HUES64 (cell line): Measurements from ENCODE around the gene UQCR11.

Source experiments
- H3K27ac ChIP-seq: 2 replicates; pipeline ENCODE4 v1.7.0; 2013; ENCODE audit warnings: low read depth, low read length, inconsistent platforms
- H3K27me3 ChIP-seq: 2 replicates; pipeline ENCODE4 v1.6.1; 2013; ENCODE audit warnings: mild to moderate bottlenecking, low read length; ENCODE audit not compliant: insufficient read depth
- H3K36me3 ChIP-seq: 2 replicates; pipeline ENCODE4 v1.6.1; 2013; ENCODE audit warnings: mild to moderate bottlenecking, low read length; ENCODE audit not compliant: insufficient read depth
- H3K4me1 ChIP-seq: 2 replicates; pipeline ENCODE4 v1.6.1; 2013; ENCODE audit warnings: mild to moderate bottlenecking, low read length, moderate library complexity; ENCODE audit not compliant: insufficient read depth
- H3K4me3 ChIP-seq: 2 replicates; pipeline ENCODE4 v1.5.1; 2013; ENCODE audit warnings: mild to moderate bottlenecking, low read length, moderate library complexity
- H3K9ac ChIP-seq: 2 replicates; pipeline ENCODE4 v1.6.1; 2013; ENCODE audit warnings: mild to moderate bottlenecking, low read depth, low read length
- H3K9me3 ChIP-seq: 2 replicates; pipeline ENCODE4 v1.6.1; 2013; ENCODE audit warnings: low read depth, low read length; ENCODE audit not compliant: insufficient read depth
- WGBS: fragments of 150-250, 120-280 bp; methylation state at CpG from one replicate; pipeline ENCODE4 v1.1.7; 2013; ENCODE audit warnings: missing lambda C conversion rate; 5-methylcytosine and 5-hydroxymethylcytosine counted together

Gene UQCR11

DNA sequence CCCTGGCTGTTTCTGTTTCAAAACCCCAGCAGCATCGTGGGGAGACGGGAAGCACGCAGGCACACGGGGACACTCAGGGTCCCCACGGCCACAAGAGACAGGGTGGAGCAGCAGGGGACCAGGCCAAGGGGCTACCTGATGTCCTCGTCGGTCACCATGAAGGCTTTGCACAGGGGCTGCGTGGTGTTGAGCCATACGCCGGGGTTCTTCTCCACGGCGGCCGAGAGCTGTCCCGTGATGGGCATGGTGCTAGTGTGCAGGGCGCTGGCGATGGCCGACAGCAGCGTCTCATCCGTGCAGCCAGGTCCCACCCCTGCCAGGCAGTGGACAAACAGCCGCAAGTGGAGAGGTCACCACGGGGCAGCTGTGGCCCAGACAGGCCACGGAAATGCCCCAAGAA lies 24.3 kb downstream of the UQCR11 start:
- Histone ChIP-seq H3K36me3 (peaks cover 85% of the 10 kb centered on the region), H3K9ac (no peak overlapping the region), H3K27ac (no peak overlapping the region), H3K27me3 (no peaks in the 10 kb centered on the region), H3K4me1 (no peaks in the 10 kb centered on the region), H3K4me3 (no peak overlapping the region), H3K9me3 (no peaks in the 10 kb centered on the region)
- WGBS, result 96% methylated on average over 22 of the region's 22 CpGs

DNA sequence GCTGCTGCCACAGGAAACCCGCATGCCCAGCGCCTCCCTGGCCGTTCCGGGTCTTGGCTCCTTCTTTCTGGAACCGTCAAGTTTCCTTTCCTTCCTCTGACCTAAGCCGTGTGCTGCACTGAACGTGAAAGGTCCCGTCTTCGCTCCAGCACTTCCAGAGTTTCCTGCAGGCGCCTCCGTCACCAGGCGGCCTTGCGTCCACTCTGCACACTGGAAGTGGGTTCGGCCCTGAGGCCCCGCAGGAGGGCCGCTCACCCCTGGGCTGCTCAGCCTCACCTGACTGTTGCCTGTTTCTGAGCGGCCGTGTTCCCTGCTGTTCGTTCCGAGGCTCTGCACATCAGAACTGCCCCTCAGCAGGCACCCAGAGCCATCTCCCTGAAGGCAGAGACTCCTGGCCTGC lies 24.9 kb downstream of the UQCR11 start:
- WGBS, result 96% methylated on average over 20 of the region's 20 CpGs
- peaks cover 81% of the 10 kb centered on the region for H3K36me3 ChIP-seq
- no peaks in the 10 kb centered on the region for H3K4me1 ChIP-seq

DNA sequence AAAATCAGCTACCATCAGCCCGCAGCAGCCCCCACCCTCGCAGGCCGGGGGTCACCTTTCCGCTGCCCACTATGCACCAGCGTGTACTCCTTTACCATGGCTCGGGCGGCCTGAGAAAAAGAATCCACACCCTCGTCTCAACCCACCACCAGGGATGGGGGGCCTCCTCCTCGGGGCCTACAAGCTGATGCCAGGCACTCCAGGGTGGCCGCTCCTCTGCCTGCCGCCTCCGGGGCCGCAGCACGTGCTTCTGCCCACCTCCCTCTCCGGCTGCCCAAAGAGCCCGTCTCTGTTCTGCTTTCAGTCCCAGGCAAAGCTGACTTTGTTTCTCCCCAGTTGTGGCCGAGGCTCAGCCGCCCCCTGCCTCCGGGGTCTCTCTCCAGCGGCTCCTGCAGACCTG lies 26.0 kb downstream of the UQCR11 start:
- Histone ChIP-seq H3K27ac (no peak overlapping the region), H3K27me3 (no peaks in the 10 kb centered on the region), H3K4me1 (no peaks in the 10 kb centered on the region), H3K9ac (no peak overlapping the region), H3K4me3 (no peak overlapping the region), H3K36me3 (peaks cover 74% of the 10 kb centered on the region), H3K9me3 (no peaks in the 10 kb centered on the region)
- 94% methylated on average over 20 of the region's 20 CpGs for WGBS

More for the DNA sequence above, 24.9 kb downstream of the UQCR11 start:
- no peaks in the 10 kb centered on the region for H3K9me3 ChIP-seq
- no peak overlapping the region for H3K9ac ChIP-seq
- no peak overlapping the region for H3K27ac ChIP-seq
- no peak overlapping the region for H3K4me3 ChIP-seq
- H3K27me3 ChIP-seq, result no peaks in the 10 kb centered on the region

DNA sequence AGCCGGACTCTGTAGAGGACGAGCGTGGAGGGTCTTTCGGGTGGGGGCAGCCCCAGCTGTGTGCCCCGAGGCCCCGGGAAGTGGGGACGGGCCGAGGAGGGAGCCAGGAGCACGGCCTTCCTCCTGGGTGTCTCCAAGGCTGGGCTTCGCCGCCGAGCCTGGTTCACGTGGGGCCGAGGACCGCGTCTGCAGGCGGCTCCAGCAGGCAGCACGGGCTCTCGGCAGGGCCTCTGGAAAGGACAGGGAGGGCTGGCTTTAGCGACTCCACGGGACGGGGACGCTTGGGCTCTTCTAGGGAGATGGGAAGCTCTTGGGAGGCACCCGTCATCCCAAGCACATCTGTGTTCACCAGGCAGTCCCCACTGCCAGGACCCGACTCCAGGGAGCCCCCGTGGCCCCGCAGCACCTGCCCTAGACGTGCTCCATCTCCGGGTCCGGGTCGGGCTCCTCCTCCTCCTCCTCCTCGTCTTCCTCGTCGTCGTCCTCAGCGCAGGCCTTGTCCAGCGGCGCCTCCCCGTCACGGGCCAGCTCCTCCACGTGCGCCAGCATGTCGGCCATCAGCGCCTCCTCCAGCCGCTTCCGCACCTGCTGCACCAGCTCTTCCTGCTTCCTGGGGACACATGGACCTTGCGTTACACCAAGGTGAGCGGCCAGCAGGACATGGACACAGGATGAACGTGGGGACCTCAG lies 27.2 kb downstream of the UQCR11 start:
- H3K36me3 ChIP-seq, result peaks cover 64% of the 10 kb centered on the region
- no peaks in the 10 kb centered on the region for H3K9me3 ChIP-seq
- no peak overlapping the region for H3K9ac ChIP-seq
- no peaks in the 10 kb centered on the region for H3K27me3 ChIP-seq
- no peak overlapping the region for H3K27ac ChIP-seq
- no peak overlapping the region for H3K4me3 ChIP-seq
- H3K4me1 ChIP-seq, result no peaks in the 10 kb centered on the region
- WGBS, result 94% methylated on average over 49 of the region's 49 CpGs

DNA sequence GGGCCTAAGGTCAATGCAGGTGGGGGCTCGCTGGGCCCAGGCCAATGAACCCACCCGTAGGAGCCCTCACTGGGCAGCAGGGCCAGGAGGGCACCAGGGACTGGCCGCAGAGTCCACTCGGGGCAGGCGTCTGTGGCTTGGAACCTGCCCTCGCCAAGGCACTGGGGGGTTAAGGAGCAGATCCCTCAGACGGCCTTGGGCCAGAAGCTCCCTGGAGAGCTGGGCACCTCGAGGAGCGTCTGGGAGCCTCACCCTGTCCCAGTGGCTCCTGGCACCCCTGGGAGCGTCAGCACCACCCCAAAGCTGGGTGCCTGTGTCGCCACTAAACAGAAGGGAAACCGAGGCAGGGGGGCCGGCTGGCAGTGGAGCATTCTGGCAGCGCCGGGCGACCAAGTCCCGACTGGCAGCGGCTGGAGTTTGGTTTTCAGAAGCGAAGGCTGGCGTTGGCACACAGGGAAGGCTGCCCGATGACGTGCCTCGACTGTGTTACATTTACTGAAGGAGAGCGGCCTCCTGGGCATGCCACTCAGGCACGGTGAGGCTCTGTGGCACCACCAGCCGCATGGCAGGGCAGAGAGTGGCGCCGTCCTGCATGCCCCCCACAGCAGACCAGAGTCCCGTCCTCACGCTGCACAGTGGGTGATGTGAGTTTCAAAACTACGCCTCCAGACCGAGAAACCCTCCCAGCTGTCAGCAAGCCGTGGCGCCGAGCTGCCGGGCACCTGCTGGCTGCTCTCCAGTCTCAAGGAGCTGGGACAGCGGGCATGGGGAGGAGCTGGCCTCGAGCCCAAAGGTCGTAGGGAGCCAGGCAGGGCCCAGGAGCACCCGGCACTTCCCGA lies 28.0 kb downstream of the UQCR11 start:
- H3K4me3 ChIP-seq, result no peak overlapping the region
- H3K9ac ChIP-seq, result no peak overlapping the region
- H3K9me3 ChIP-seq, result no peaks in the 10 kb centered on the region
- H3K4me1 ChIP-seq, result no peaks in the 10 kb centered on the region
- peaks cover 56% of the 10 kb centered on the region for H3K36me3 ChIP-seq
- 94% methylated on average over 41 of the region's 41 CpGs for WGBS
- no peak overlapping the region for H3K27ac ChIP-seq
- no peaks in the 10 kb centered on the region for H3K27me3 ChIP-seq

DNA sequence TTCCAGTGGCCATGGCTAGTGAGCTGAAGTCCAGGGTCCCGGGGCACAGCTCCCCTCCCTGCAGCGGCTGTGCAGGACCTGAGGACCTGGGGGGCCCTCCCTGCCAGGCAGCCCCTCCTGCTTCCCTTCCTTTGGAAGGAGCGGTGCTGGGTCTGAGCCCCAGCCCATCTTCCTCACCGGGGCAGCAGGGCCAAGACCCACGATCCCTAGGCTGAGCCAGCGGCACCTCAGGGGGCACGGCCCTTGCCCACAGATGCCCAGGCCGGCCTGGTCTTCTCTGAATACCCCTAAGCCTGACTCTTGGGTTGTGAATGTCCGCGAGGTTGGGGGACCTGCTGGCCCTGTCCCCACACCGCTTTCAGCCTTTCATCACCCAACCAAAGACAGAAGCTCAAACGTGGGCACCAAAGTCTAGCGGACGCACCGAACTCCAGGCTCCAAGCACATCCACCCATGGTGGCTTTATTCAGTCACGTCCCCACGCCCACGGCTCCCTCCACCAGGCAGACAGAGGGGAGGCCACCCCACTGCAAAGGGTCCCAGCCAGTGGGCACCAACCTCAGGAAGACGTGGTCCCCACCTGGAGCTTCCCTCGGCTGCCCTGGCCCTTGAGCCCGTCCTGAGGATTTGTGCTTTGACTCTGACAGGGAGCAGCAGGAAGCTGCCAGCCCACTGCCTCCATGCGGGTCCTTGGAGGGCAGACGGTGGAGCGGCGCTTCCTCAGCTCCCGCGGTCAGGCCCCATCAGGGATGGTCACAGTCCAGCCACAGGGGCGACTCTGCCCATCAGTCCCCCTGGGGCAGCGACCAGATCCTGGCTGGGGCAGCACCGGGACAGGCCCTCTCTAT lies 28.8 kb downstream of the UQCR11 start:
- no peak overlapping the region for H3K27ac ChIP-seq
- peaks cover 48% of the 10 kb centered on the region for H3K36me3 ChIP-seq
- no peak overlapping the region for H3K9ac ChIP-seq
- no peaks in the 10 kb centered on the region for H3K27me3 ChIP-seq
- H3K4me1 ChIP-seq, result no peaks in the 10 kb centered on the region
- H3K4me3 ChIP-seq, result no peak overlapping the region
- 95% methylated on average over 30 of the region's 30 CpGs for WGBS
- no peaks in the 10 kb centered on the region for H3K9me3 ChIP-seq

DNA sequence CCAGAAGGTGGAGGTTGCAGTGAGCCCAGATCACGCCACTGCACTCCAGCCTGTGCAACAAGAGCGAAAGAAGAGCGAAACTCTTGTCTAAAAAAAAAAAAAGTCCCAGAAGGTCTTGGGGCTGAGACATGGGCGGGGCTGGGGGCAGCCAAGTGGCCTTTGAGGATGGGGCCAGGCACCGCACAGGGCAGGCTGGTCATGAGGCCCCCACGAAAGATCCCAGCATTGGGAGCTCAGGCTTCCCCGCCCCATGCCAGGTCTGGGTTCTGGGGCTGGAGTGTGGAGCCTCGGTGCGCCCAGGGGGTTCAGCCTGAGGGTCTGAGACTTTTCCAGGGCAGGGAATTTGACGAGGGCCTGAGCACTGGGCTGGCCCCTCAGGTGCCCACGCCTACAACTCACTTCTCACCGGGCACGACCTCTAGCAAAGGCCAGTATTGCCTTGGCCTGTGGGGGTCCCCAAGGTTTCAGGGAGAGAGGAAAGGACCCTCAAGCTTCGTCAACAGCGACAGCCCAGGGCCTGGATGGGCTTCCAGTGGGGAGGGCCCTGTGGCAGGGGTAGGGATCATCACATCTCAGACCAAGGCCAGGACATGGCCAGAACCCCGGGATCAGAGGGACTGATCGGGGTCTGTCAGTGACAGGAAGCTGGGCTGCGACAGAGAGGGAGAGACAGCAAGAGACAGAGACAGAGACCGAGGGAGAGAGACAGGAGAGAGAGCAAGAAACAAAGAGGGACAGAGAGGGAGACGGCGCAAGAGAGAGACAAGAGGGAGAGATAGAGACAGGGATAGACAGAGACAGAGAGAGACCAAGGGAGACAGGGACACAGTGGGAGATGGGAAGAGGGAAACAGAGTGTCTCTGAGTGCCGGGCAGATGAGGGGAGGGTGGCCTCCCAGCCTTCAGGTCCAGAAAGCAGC lies 29.7 kb downstream of the UQCR11 start:
- no peak overlapping the region for H3K27ac ChIP-seq
- H3K36me3 ChIP-seq, result peaks cover 39% of the 10 kb centered on the region
- no peak overlapping the region for H3K9ac ChIP-seq
- H3K9me3 ChIP-seq, result no peaks in the 10 kb centered on the region
- H3K4me3 ChIP-seq, result no peak overlapping the region
- 92% methylated on average over 22 of the region's 22 CpGs for WGBS
- H3K4me1 ChIP-seq, result no peaks in the 10 kb centered on the region
- no peaks in the 10 kb centered on the region for H3K27me3 ChIP-seq

DNA sequence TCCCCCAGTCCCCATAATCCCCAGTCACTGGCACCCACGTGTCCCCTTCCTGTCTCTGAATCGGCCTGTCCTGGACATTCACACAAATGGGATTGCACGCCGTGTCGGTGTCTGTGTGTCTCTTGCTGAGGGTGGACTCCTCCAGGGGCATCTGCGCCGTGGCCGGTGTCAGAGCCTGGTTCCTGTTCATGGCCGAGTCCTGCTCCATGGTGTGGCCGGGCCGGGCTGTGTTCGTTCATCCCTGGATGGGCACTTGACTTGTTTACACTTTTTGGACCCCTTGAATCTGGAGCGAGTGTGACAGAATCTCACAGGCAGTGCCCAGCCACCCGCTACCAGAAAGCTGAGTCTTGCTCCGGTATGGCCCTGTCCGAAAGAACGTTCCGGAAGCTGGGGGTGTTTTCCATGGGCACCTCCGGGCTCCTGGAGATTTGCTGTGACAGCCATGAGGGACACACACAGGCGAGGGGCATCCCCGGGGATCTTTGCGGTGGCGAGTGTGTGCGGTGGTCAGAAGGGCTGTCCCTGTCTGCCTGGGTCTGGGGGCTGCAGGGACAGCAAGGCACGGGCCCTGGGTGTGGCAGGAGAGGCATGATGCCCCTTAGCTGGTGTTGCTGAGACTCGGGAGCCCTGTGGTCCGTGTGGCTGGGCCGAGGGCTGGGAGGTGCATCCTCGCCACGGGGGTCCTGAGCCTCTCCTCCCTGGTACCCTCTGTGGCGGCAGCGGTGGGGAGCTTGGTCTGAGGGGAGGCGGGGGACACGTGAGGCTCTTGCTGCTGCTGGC lies 30.7 kb downstream of the UQCR11 start:
- no peak overlapping the region for H3K4me3 ChIP-seq
- H3K27ac ChIP-seq, result no peak overlapping the region
- H3K4me1 ChIP-seq, result no peaks in the 10 kb centered on the region
- H3K36me3 ChIP-seq, result peaks cover 30% of the 10 kb centered on the region
- no peaks in the 10 kb centered on the region for H3K9me3 ChIP-seq
- WGBS, result 93% methylated on average over 34 of the region's 34 CpGs
- H3K27me3 ChIP-seq, result peaks cover 6% of the 10 kb centered on the region
- no peak overlapping the region for H3K9ac ChIP-seq

DNA sequence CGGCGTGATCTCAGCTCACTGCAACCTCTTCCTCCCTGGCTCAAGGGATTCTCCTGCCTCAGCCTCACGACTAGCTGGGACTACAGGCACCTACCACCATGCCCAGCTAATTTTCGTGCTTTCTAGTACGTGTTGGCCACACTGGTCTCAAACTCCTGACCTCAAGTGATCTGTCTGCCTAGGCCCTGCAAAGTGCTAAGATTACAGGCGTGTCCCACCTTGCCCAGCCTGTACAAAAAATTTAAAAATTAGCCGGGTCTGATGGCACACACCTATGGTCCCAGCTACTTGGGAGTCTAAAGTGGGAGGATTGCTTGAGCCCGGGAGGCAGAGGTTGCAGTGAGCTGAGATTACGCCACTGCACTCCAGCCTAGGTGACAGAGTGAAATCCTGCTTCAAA lies 32.5 kb downstream of the UQCR11 start:
- H3K27ac ChIP-seq, result no peak overlapping the region
- no peaks in the 10 kb centered on the region for H3K4me1 ChIP-seq
- peaks cover 15% of the 10 kb centered on the region for H3K36me3 ChIP-seq
- H3K4me3 ChIP-seq, result no peak overlapping the region
- WGBS, result 89% methylated on average over 9 of the region's 9 CpGs
- H3K9ac ChIP-seq, result no peak overlapping the region
- H3K9me3 ChIP-seq, result no peaks in the 10 kb centered on the region
- H3K27me3 ChIP-seq, result peaks cover 18% of the 10 kb centered on the region

DNA sequence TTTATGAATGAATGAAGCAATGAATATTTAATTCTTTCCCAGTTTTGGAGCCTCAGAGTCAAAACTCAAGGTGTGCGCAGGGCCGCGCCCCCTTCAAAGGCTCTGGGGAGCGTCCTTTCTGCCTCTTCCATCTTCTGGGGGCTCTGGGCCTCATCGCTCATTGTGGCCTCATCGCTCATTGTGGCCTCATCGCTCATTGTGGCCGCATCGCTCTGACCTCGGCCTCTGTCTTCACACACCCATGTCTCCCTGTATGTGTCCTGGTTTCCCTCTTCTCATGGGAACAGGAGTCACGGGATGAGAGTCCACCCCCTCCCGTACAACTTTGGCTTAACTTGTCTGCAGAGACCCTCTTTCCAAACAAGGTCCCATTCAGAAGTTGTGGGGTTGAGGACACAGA lies 33.9 kb downstream of the UQCR11 start:
- Histone ChIP-seq H3K9me3 (no peaks in the 10 kb centered on the region), H3K27ac (no peak overlapping the region), H3K4me3 (no peak overlapping the region), H3K4me1 (no peaks in the 10 kb centered on the region), H3K9ac (no peak overlapping the region), H3K27me3 (peaks cover 18% of the 10 kb centered on the region), H3K36me3 (0 out of 2 replicates have a peak, but pooled peaks cover 1% of the 10 kb centered on the region)
- WGBS, result 94% methylated on average over 12 of the region's 12 CpGs
